OCI-LY3 (cell line): Measurements from ENCODE around the gene JPT2.

Experiments used
- H2AFZ ChIP-seq: fragments of 200-600, 300-600 bp; shearing (Covaris generic); 2 replicates; pipeline ENCODE4 v1.6.0; 2014; ENCODE audit warnings: antibody characterized with exemption, low read depth, low read length
- H3K27ac ChIP-seq: fragments of 200-600, 300-600 bp; sonication (generic); 2 replicates; pipeline ENCODE4 v1.5.1; 2014; ENCODE audit warnings: mild to moderate bottlenecking, low read length, moderate library complexity, mixed read lengths
- H3K27me3 ChIP-seq: fragments of 200-600, 300-600 bp; sonication (generic); 2 replicates; pipeline ENCODE4 v1.6.1; 2014; ENCODE audit warnings: low read depth, low read length, mixed read lengths
- H3K36me3 ChIP-seq: fragments of 200-600, 300-600 bp; sonication (generic); replicated peaks from 2 replicates; pipeline ENCODE3; 2014; ENCODE audit warnings: low read depth, low read length, mixed read lengths
- H3K4me1 ChIP-seq: fragments of 300-600, 200-600 bp; sonication (generic); 2 replicates; pipeline ENCODE4 v1.6.1; 2014; ENCODE audit warnings: low read length, mixed read lengths
- H3K4me2 ChIP-seq: fragments of 200-600, 300-600 bp; sonication (generic); 2 replicates; pipeline ENCODE4 v1.6.1; 2014; ENCODE audit warnings: low read length, mixed read lengths
- H3K4me3 ChIP-seq: fragments of 300-600, 200-600 bp; sonication (generic); 2 replicates; pipeline ENCODE4 v1.5.1; 2014; ENCODE audit warnings: antibody characterized with exemption, mild to moderate bottlenecking, low read length, moderate library complexity
- H3K79me2 ChIP-seq: fragments of 300-600, 200-600 bp; shearing (Covaris generic); 2 replicates; pipeline ENCODE4 v1.6.1; 2014; ENCODE audit warnings: mild to moderate bottlenecking, low read length, mixed read lengths
- H3K9ac ChIP-seq: fragments of 300-600, 200-600 bp; shearing (Covaris generic); 2 replicates; pipeline ENCODE4 v1.6.0; 2014; ENCODE audit warnings: mild to moderate bottlenecking, low read length, moderate library complexity
- H3K9me3 ChIP-seq: fragments of 200-600, 300-600 bp; shearing (Covaris generic); 2 replicates; pipeline ENCODE4 v1.6.1; 2014; ENCODE audit warnings: low read length, mixed read lengths; ENCODE audit not compliant: insufficient read depth
- H4K20me1 ChIP-seq: fragments of 200-600, 300-600 bp; sonication (generic); 2 replicates; pipeline ENCODE4 v1.6.1; 2016; ENCODE audit warnings: low read length, mixed read lengths; ENCODE audit not compliant: insufficient read depth
- CTCF ChIP-seq: fragments of 200-600, 300-600 bp; sonication (generic); IDR thresholded peaks from 2 replicates; pipeline ENCODE4 v1.5.1; 2014; ENCODE audit warnings: antibody characterized with exemption, low read length, low read depth
- EZH2phosphoT487 ChIP-seq: fragments of 200-600 bp; shearing (Covaris generic); IDR thresholded peaks from 2 replicates; pipeline ENCODE4 v1.6.1; 2018; ENCODE audit warnings: antibody characterized with exemption, mixed run types, low read depth

Gene JPT2

GRCh38 chr16:1710811-1711507 lies 32.9 kb downstream of the JPT2 start:
- Histone ChIP-seq H3K4me2 (no peak overlapping the region), H4K20me1 (peaks cover 45% of the 10 kb centered on the region)

GRCh38 chr16:1712791-1713261 lies 34.7 kb downstream of the JPT2 start:
- no peak overlapping the region for H3K4me2 ChIP-seq
- H3K4me3 ChIP-seq: no peak overlapping the region
- no peaks in the 10 kb centered on the region for H3K9me3 ChIP-seq
- H2AFZ ChIP-seq: no peak overlapping the region
- H3K36me3 ChIP-seq: peaks cover 6% of the 10 kb centered on the region
- no peaks in the 10 kb centered on the region for H3K27me3 ChIP-seq
- no peak overlapping the region for H3K9ac ChIP-seq
- no peak overlapping the region for H3K27ac ChIP-seq
- peaks cover 66% of the 10 kb centered on the region for H3K79me2 ChIP-seq
- TF ChIP-seq CTCF: no peak
- no peak for TF ChIP-seq EZH2phosphoT487
- H4K20me1 ChIP-seq: peaks cover 36% of the 10 kb centered on the region
- peaks cover 6% of the 10 kb centered on the region for H3K4me1 ChIP-seq

More at GRCh38 chr16:1710811-1711507, 32.9 kb downstream of the JPT2 start:
- no peak for TF ChIP-seq EZH2phosphoT487
- TF ChIP-seq CTCF: no peak
- peaks cover 8% of the 10 kb centered on the region; the same call in 1 of the 2 replicates for H3K4me1 ChIP-seq
- H2AFZ ChIP-seq: no peak overlapping the region
- H3K9ac ChIP-seq: no peak overlapping the region
- H3K36me3 ChIP-seq: peaks cover 7% of the 10 kb centered on the region
- H3K27me3 ChIP-seq: no peaks in the 10 kb centered on the region
- H3K4me3 ChIP-seq: no peak overlapping the region
- H3K9me3 ChIP-seq: no peaks in the 10 kb centered on the region
- no peak overlapping the region for H3K27ac ChIP-seq
- peaks cover 80% of the 10 kb centered on the region for H3K79me2 ChIP-seq

GRCh38 chr16:1713331-1713730 lies 35.3 kb downstream of the JPT2 start:
- Histone ChIP-seq H2AFZ (no peak overlapping the region), H3K36me3 (peaks cover 1% of the 10 kb centered on the region), H3K4me1 (peaks cover 6% of the 10 kb centered on the region), H3K27me3 (no peaks in the 10 kb centered on the region), H3K4me2 (no peak overlapping the region), H3K4me3 (no peak overlapping the region), H3K9ac (no peak overlapping the region), H3K79me2 (peaks cover 61% of the 10 kb centered on the region), H3K9me3 (no peaks in the 10 kb centered on the region), H3K27ac (no peak overlapping the region), H4K20me1 (peaks cover 31% of the 10 kb centered on the region)
- no peak for TF ChIP-seq CTCF
- TF ChIP-seq EZH2phosphoT487: no peak

GRCh38 chr16:1713933-1714332 lies 35.9 kb downstream of the JPT2 start:
- Histone ChIP-seq H3K27ac (no peak overlapping the region), H4K20me1 (peaks cover 29% of the 10 kb centered on the region), H3K4me2 (no peak overlapping the region), H3K9ac (no peak overlapping the region), H3K9me3 (no peaks in the 10 kb centered on the region), H3K36me3 (no peaks in the 10 kb centered on the region), H3K79me2 (peaks cover 55% of the 10 kb centered on the region), H3K27me3 (no peaks in the 10 kb centered on the region), H3K4me3 (no peak overlapping the region), H2AFZ (no peak overlapping the region), H3K4me1 (peaks cover 6% of the 10 kb centered on the region)
- no peak for TF ChIP-seq EZH2phosphoT487
- TF ChIP-seq CTCF: no peak
